Measurements from ENCODE around the gene ARHGAP30. TPM values are rescaled to one million over a fixed set of nuclear protein-coding genes. Genes with fewer than 3 reads are reported as not detected.

The ARHGAP30 gene
- total RNA-seq, 5 donors from 2014 or later (not counting 1 experiment from before 2014, with no cell fraction given), result 193 to 299 (median 279) TPM

DNA sequence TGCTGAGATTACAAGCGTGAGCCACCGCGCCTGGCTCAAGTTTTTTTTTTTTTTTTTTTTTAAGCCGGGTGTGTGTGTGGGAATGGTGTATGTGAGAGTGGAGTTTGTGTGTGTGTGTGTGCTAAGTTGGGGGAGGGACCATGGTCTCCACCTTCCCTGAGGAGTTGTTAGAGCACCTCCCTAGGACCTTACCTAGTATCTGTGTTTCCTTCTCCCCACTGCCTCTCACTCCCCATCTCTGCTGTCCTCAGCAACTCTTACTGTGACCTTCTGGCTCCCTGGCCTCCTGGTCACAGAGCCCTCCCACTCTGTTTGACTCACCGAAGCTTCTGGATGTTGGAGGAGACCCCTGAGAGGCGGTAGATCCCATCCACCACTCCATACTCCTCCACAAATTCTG lies 10.4 kb downstream of the ARHGAP30 start:
- H3K4me1 Mint-ChIP-seq, result peaks cover 62 to 65% (median 65%) of the 10 kb centered on the region in 3 donors
- DNase-seq, result no peak
- WGBS (ENCODE audit: insufficient coverage), result no CpG with 5 or more reads among the region's 6 CpGs
- H3K9me3 Mint-ChIP-seq, result no peaks in the 10 kb centered on the region
- peaks cover 16 to 78% of the 10 kb centered on the region in 2 donors for H3K36me3 ChIP-seq (ENCODE audit: control insufficient read depth in 2 of 2, extremely low read depth in 1 of 2, insufficient read depth in 1 of 2, low read length in 1 of 2)
- H3K27me3 Mint-ChIP-seq, result no peaks in the 10 kb centered on the region
- no peaks in the 10 kb centered on the region for H3K27me3 ChIP-seq (replicated peaks in 1 of 2; ENCODE audit: control insufficient read depth in 2 of 2, extremely low read depth in 1 of 2, insufficient read depth in 2 of 2, low read length in 1 of 2)
- CTCF ChIA-PET, result interaction anchor here in 1 of 2 donors (0.6 kb wide), 1 partner anchor 166 kb away, joined by 7 read pairs; no protein-coding TSS in a partner anchor
- peak overlapping the region; percentile 34 to 73 for H3K27ac Mint-ChIP-seq
- no peak overlapping the region for H3K4me3 ChIP-seq (ENCODE audit: control insufficient read depth in 1 of 2, extremely low read depth in 1 of 2, low read length in 1 of 2)
- no peak overlapping the region for H3K27ac ChIP-seq (ENCODE audit: low read length)
- H3K36me3 Mint-ChIP-seq, result peaks cover 43% of the 10 kb centered on the region
- peak overlapping the region in 1 of 3 donors; percentile 25 for H3K4me3 Mint-ChIP-seq
- POLR2A ChIA-PET, result interaction anchor here in 1 of 2 donors (0.6 to 1.8 kb wide), 3 partner anchors 11 to 57 kb away, joined by 3 to 8 read pairs (median 4); partner anchors contain the start of genes ARHGAP30 and USF1
- peaks cover 10 to 69% of the 10 kb centered on the region in 2 experiments for H3K4me1 ChIP-seq (ENCODE audit: control insufficient read depth in 1 of 2, extremely low read depth in 1 of 2, insufficient read depth in 2 of 2, low read length in 2 of 2)
- H3K9me3 ChIP-seq, result no peaks in the 10 kb centered on the region
- ATAC-seq (replicated peaks in 1 of 4), result no peak

DNA sequence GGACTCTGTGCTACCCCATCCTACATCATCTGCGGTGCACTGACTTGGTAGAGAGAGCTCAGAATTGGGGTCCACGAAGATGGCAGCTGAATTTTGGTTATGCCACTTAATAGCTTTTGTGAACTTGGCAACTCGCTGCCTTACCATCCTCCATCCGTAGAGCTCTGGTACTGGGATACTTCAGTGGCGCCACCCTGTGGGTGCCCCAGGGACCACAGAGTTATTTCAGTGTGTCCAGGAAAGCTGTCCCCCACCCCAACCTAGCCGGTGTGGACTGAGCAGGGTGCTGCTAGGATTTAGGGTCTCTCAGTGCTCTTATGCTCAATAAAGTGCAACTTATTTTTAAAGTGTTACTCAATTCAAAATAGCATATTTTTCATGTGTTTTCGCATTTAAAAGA lies 14.9 kb downstream of the ARHGAP30 start:
- Histone ChIP-seq H3K4me3 (ENCODE audit: control insufficient read depth in 1 of 2, extremely low read depth in 1 of 2, low read length in 1 of 2) (no peak overlapping the region), H3K36me3 (ENCODE audit: control insufficient read depth in 2 of 2, extremely low read depth in 1 of 2, insufficient read depth in 1 of 2, low read length in 1 of 2) (peaks cover 40 to 88% of the 10 kb centered on the region in 2 donors), H3K4me1 (ENCODE audit: control insufficient read depth in 1 of 2, extremely low read depth in 1 of 2, insufficient read depth in 2 of 2, low read length in 2 of 2) (peaks cover under 1 to 49% of the 10 kb centered on the region in 2 experiments), H3K27ac (ENCODE audit: low read length) (no peak overlapping the region), H3K27me3 (replicated peaks in 1 of 2; ENCODE audit: control insufficient read depth in 2 of 2, extremely low read depth in 1 of 2, insufficient read depth in 2 of 2, low read length in 1 of 2) (no peaks in the 10 kb centered on the region), H3K9me3 (no peaks in the 10 kb centered on the region)
- Mint-ChIP-seq H3K4me3 (no peak overlapping the region), H3K4me1 (peaks cover 30 to 37% (median 37%) of the 10 kb centered on the region in 3 donors), H3K27me3 (no peaks in the 10 kb centered on the region), H3K36me3 (peaks cover 52% of the 10 kb centered on the region), H3K27ac (no peak overlapping the region), H3K9me3 (no peaks in the 10 kb centered on the region)
- POLR2A ChIA-PET, result no interaction called here
- 90% methylated on average over 5 of the region's 7 CpGs for WGBS (ENCODE audit: insufficient coverage)
- CTCF ChIA-PET, result interaction anchor here in 1 of 2 donors (0.6 to 0.9 kb wide), 4 partner anchors 10 to 43 kb away, joined by 3 to 4 read pairs (median 4); partner anchors contain the start of gene TSTD1
- no peak for DNase-seq
- ATAC-seq (replicated peaks in 1 of 4), result no peak

DNA sequence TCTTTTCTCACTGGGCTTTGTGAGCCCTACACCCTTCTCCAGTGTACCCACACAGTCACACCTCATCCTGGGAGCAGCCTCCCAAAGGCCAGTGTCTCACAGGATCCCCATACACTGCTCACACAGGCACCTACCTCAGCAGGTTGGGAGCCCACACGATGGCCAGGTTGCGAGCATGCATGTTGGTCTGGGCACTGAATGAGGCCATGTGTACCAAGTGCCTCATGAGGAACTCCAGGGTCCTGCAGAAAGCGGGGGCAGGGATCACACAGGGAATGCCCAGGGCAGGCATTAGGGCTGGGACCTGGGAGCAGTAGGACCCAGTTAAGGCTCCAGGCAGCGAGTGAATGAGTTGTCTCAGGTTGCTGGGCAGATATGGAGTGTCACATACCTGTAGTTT lies 15.5 kb downstream of the ARHGAP30 start:
- Histone ChIP-seq H3K9me3 (no peaks in the 10 kb centered on the region), H3K4me3 (ENCODE audit: control insufficient read depth in 1 of 2, extremely low read depth in 1 of 2, low read length in 1 of 2) (no peak overlapping the region), H3K36me3 (ENCODE audit: control insufficient read depth in 2 of 2, extremely low read depth in 1 of 2, insufficient read depth in 1 of 2, low read length in 1 of 2) (peaks cover 35 to 88% of the 10 kb centered on the region in 2 donors), H3K27me3 (replicated peaks in 1 of 2; ENCODE audit: control insufficient read depth in 2 of 2, extremely low read depth in 1 of 2, insufficient read depth in 2 of 2, low read length in 1 of 2) (no peaks in the 10 kb centered on the region), H3K27ac (ENCODE audit: low read length) (no peak overlapping the region), H3K4me1 (ENCODE audit: control insufficient read depth in 1 of 2, extremely low read depth in 1 of 2, insufficient read depth in 2 of 2, low read length in 2 of 2) (peaks cover 0 to 43% of the 10 kb centered on the region in 2 experiments)
- ChIA-PET POLR2A (interaction anchor here in 1 of 2 donors (1.0 kb wide), 1 partner anchor 10 kb away, joined by 5 read pairs; no protein-coding TSS in a partner anchor), CTCF (interaction anchor here (0.6 to 0.9 kb wide), 4 partner anchors 10 to 176 kb away, joined by 3 to 4 read pairs (median 4); partner anchors contain the start of gene TSTD1 (in 1 of the 2))
- 96% methylated on average over 4 of the region's 4 CpGs for WGBS (ENCODE audit: insufficient coverage)
- DNase-seq (no peak), ATAC-seq (replicated peaks in 1 of 4) (no peak)
- Mint-ChIP-seq H3K4me3 (no peak overlapping the region), H3K27ac (peak overlapping the region in 1 of 2 donors; percentile 63), H3K36me3 (peaks cover 52% of the 10 kb centered on the region), H3K4me1 (peaks cover 24 to 31% (median 31%) of the 10 kb centered on the region in 3 donors), H3K9me3 (no peaks in the 10 kb centered on the region), H3K27me3 (no peaks in the 10 kb centered on the region)

DNA sequence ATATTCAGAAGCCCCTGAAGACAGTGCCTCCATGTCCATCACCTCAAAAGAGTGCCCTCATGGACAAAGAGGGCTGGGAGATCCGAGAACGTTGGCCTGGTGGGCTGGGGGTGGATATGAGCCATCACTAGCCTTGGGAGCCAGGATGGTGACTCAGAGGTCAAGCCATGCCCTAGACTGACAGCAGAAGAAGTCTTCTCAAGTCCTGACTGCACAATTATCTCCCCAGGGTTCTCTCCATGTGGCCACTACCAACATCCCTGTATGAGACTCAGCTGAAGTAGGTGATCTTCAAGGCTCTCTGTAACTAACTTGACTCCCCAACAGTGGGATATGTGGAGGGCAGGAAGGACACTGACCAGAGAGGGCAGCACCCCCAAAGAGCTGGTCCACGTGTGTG lies 16.8 kb downstream of the ARHGAP30 start:
- DNase-seq, result no peak
- Mint-ChIP-seq H3K4me3 (no peak overlapping the region), H3K27me3 (no peaks in the 10 kb centered on the region), H3K27ac (peak overlapping the region in 1 of 2 donors; percentile 73), H3K9me3 (no peaks in the 10 kb centered on the region), H3K36me3 (peaks cover 61% of the 10 kb centered on the region), H3K4me1 (peaks cover 23 to 34% (median 30%) of the 10 kb centered on the region in 3 donors)
- H3K4me3 ChIP-seq (ENCODE audit: control insufficient read depth in 1 of 2, extremely low read depth in 1 of 2, low read length in 1 of 2), result no peak overlapping the region
- CTCF ChIA-PET, result no interaction called here
- POLR2A ChIA-PET, result no interaction called here
- no CpG with 5 or more reads among the region's 3 CpGs for WGBS (ENCODE audit: insufficient coverage)
- ATAC-seq (replicated peaks in 1 of 4), result no peak
- H3K27ac ChIP-seq (ENCODE audit: low read length), result no peak overlapping the region
- peaks cover 0 to 37% of the 10 kb centered on the region in 2 experiments for H3K4me1 ChIP-seq (ENCODE audit: control insufficient read depth in 1 of 2, extremely low read depth in 1 of 2, insufficient read depth in 2 of 2, low read length in 2 of 2)
- no peaks in the 10 kb centered on the region for H3K9me3 ChIP-seq
- peaks cover 35 to 96% of the 10 kb centered on the region in 2 donors for H3K36me3 ChIP-seq (ENCODE audit: control insufficient read depth in 2 of 2, extremely low read depth in 1 of 2, insufficient read depth in 1 of 2, low read length in 1 of 2)
- H3K27me3 ChIP-seq (replicated peaks in 1 of 2; ENCODE audit: control insufficient read depth in 2 of 2, extremely low read depth in 1 of 2, insufficient read depth in 2 of 2, low read length in 1 of 2), result no peaks in the 10 kb centered on the region

DNA sequence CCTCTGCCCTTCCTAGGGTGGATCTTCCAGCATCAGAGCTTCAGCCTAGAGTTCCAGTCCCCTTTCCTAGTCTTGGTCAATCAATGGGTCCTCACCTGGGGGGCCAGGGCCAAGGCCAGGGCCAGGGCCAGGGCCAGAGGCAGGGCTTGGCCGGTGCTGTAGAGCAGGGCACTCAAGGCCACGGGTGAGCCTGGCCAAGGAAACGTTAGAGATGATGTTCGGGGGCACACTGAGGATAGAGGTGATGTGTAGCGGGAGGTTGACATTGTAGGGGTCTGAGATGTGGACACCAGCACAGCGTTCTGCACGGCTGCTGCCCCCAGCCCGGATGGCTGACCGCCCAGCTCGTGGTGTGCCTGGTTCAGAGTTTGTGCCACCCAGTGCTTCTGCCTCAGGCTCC lies 18.5 kb downstream of the ARHGAP30 start:
- POLR2A ChIA-PET, result interaction anchor here in 1 of 2 donors (0.7 to 1.1 kb wide), 2 partner anchors 8 to 100 kb away, joined by 3 read pairs; no protein-coding TSS in a partner anchor
- H3K9me3 ChIP-seq, result no peaks in the 10 kb centered on the region
- peak overlapping the region in 1 of 2 donors; percentile 49 for H3K27ac Mint-ChIP-seq
- H3K36me3 ChIP-seq (ENCODE audit: control insufficient read depth in 2 of 2, extremely low read depth in 1 of 2, insufficient read depth in 1 of 2, low read length in 1 of 2), result peaks cover 28 to 90% of the 10 kb centered on the region in 2 donors
- 97% methylated on average over 10 of the region's 10 CpGs for WGBS (ENCODE audit: insufficient coverage)
- no peaks in the 10 kb centered on the region for H3K27me3 ChIP-seq (replicated peaks in 1 of 2; ENCODE audit: control insufficient read depth in 2 of 2, extremely low read depth in 1 of 2, insufficient read depth in 2 of 2, low read length in 1 of 2)
- H3K27me3 Mint-ChIP-seq, result no peaks in the 10 kb centered on the region
- H3K4me1 Mint-ChIP-seq, result peaks cover 21 to 34% (median 31%) of the 10 kb centered on the region in 3 donors
- H3K4me1 ChIP-seq (ENCODE audit: control insufficient read depth in 1 of 2, extremely low read depth in 1 of 2, insufficient read depth in 2 of 2, low read length in 2 of 2), result peaks cover 6 to 45% of the 10 kb centered on the region in 2 experiments
- peaks cover 57% of the 10 kb centered on the region for H3K36me3 Mint-ChIP-seq
- H3K4me3 ChIP-seq (ENCODE audit: control insufficient read depth in 1 of 2, extremely low read depth in 1 of 2, low read length in 1 of 2), result no peak overlapping the region
- ATAC-seq (replicated peaks in 1 of 4) (no peak), DNase-seq (no peak)
- H3K9me3 Mint-ChIP-seq, result no peaks in the 10 kb centered on the region
- no peak overlapping the region for H3K4me3 Mint-ChIP-seq
- CTCF ChIA-PET, result interaction anchor here in 1 of 2 donors (0.5 kb wide), 1 partner anchor 855 kb away, joined by 4 read pairs; no protein-coding TSS in a partner anchor
- no peak overlapping the region for H3K27ac ChIP-seq (ENCODE audit: low read length)

DNA sequence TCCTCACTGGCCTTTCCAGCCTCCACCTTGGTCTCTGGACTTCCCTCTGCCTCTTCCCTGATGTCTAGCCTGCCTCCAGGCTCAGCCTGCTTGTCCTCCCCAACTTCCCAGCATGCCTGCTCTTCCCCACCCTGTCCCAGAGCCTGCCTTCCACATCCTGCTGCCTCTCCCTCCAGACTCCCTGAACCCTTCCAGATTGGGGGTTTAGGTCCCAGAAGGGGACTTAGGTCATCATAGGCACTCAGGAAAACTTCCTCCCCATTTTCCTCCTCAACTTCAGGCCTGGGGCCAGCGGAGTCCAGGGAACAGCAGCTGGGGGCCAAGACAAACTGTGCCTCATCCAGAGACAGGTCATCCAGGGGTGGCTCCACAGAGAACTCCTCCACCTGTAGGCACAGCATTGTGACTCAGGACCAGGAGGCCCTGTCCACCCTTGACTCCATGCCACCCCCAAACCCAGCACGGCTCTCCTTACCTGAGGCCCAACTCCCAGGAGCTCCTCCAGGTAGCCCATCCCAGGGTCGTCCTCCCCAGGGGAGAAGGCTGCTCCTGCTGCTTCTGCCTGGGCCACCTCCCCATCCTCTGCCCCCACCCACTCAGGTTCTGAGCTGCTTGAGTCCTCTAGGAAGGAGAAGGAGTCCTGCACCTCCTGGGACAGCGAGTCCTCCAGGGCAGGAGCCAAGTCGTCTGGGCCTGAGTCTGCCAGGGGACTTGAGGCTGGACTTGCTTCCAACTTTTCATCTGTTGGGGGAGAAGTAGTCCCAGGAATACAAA lies 20.6 kb downstream of the ARHGAP30 start:
- H3K36me3 ChIP-seq (ENCODE audit: control insufficient read depth in 2 of 2, extremely low read depth in 1 of 2, insufficient read depth in 1 of 2, low read length in 1 of 2), result peaks cover 23 to 72% of the 10 kb centered on the region in 2 donors
- CTCF ChIA-PET, result no interaction called here

More for the DNA sequence above, 20.6 kb downstream of the ARHGAP30 start:
- Histone ChIP-seq H3K9me3 (no peaks in the 10 kb centered on the region), H3K27me3 (replicated peaks in 1 of 2; ENCODE audit: control insufficient read depth in 2 of 2, extremely low read depth in 1 of 2, insufficient read depth in 2 of 2, low read length in 1 of 2) (no peaks in the 10 kb centered on the region), H3K4me1 (ENCODE audit: control insufficient read depth in 1 of 2, extremely low read depth in 1 of 2, insufficient read depth in 2 of 2, low read length in 2 of 2) (peaks cover 11 to 43% of the 10 kb centered on the region in 2 experiments), H3K27ac (ENCODE audit: low read length) (no peak overlapping the region), H3K4me3 (ENCODE audit: control insufficient read depth in 1 of 2, extremely low read depth in 1 of 2, low read length in 1 of 2) (no peak overlapping the region)
- H3K9me3 Mint-ChIP-seq, result no peaks in the 10 kb centered on the region
- H3K4me3 Mint-ChIP-seq, result no peak overlapping the region
- H3K27ac Mint-ChIP-seq, result peak overlapping the region; percentile 60 to 74
- WGBS (ENCODE audit: insufficient coverage), result 100% methylated on average over 3 of the region's 5 CpGs
- H3K4me1 Mint-ChIP-seq, result peaks cover 29 to 44% (median 33%) of the 10 kb centered on the region in 3 donors
- ATAC-seq (replicated peaks in 1 of 4) (no peak), DNase-seq (no peak)
- peaks cover 50% of the 10 kb centered on the region for H3K36me3 Mint-ChIP-seq
- POLR2A ChIA-PET, result interaction anchor here in 1 of 2 donors (0.7 kb wide), 1 partner anchor 105 kb away, joined by 11 read pairs; no protein-coding TSS in a partner anchor
- H3K27me3 Mint-ChIP-seq, result no peaks in the 10 kb centered on the region
